DMS79 treated with DMSO at 0.1 percent for 48 hours (cell line): ENCODE results near the gene OR8G5.

Experiments used
- DNase-seq: peaks from one replicate; lab custom pipeline; 2025; lab: John Stamatoyannopoulos, UW

The OR8G5 gene

GRCh38 chr11:124285610-124286344 lies 29.6 kb downstream of the OR8G5 start:
- DNase-seq, result no peak

- no peak for DNase-seq
Measured at GRCh38 chr11:124294687-124295086, 38.5 kb downstream of the OR8G5 start.

GRCh38 chr11:124296016-124296415 lies 39.8 kb downstream of the OR8G5 start:
- DNase-seq, result no peak

GRCh38 chr11:124297921-124298320 lies 41.7 kb downstream of the OR8G5 start:
- no peak for DNase-seq

GRCh38 chr11:124301548-124301947 lies 45.4 kb downstream of the OR8G5 start:
- DNase-seq, result no peak

- no peak for DNase-seq
Measured at GRCh38 chr11:124302347-124303125, 46.4 kb downstream of the OR8G5 start.

- no peak for DNase-seq
Measured at GRCh38 chr11:124307093-124307492, 50.9 kb downstream of the OR8G5 start.

GRCh38 chr11:124310721-124311120 lies 54.5 kb downstream of the OR8G5 start:
- no peak for DNase-seq

- DNase-seq, result no peak
Measured at GRCh38 chr11:124311269-124311668, 55.1 kb downstream of the OR8G5 start.

GRCh38 chr11:124311670-124312069 lies 55.5 kb downstream of the OR8G5 start:
- no peak for DNase-seq

GRCh38 chr11:124313131-124313530 lies 57.0 kb downstream of the OR8G5 start:
- DNase-seq, result no peak

GRCh38 chr11:124313849-124314248 lies 57.7 kb downstream of the OR8G5 start, which contains the start of gene OR8D1:
OR8D1 (minus strand) TSS chr11:124313949; CDS start chr11:124310766, 3,183 bp downstream.
- no peak for DNase-seq

- DNase-seq, result no peak
Measured at GRCh38 chr11:124315052-124315451, 58.9 kb downstream of the OR8G5 start.
